Measurements from ENCODE around the gene CHST3. TPM values are rescaled to one million over a fixed set of nuclear protein-coding genes. Genes with fewer than 3 reads are reported as not detected.

CHST3 gene
- total and polyA plus RNA-seq, 9 donors, result 16.4 to 69.2 (median 36.1) TPM

DNA sequence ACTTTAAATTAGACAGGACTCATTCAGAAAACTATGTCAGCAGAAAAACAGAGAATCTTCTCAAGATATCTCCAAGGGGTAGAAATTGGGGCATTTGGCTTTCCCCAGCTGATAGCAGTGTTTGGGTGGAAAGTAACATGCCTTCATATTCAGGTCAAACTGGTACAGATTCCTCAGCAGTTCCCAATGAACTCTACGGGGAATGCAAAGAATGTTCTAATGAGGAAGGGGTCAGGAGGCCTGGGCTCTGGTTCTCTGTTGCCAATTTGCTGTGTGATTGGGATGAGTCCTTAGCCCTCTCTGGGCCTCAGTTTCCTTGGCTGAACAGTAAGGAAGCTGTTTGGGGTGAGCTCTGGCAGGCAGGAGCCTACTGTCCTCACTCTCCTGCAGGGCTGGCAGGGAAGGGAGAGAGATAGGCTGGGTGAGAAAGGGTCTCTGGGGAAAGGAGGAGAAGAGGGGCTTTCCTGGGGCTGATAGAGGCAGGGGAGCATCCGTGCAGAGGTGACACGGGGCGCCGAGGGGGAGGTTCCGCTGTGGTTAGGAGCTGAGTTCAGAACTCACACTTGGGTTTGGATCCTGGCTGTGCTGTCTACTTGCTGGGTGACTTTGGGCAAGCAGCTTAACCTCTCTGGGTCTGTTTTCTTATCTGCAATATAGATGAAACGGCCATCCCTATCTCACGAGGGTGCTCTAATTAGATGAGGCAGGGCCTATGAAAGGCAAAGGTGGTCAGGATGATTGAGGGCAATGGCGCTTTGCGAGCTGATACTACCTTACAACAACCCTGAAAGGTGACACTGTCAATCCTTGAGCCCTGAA lies 79.0 kb downstream of the CHST3 start:
- no peaks in the 10 kb centered on the region for H3K27me3 ChIP-seq
- no peaks in the 10 kb centered on the region for H3K9me3 ChIP-seq
- DNase-seq, result no peak
- no peak overlapping the region for H3K4me3 ChIP-seq
- TF ChIP-seq, protein P1, sequence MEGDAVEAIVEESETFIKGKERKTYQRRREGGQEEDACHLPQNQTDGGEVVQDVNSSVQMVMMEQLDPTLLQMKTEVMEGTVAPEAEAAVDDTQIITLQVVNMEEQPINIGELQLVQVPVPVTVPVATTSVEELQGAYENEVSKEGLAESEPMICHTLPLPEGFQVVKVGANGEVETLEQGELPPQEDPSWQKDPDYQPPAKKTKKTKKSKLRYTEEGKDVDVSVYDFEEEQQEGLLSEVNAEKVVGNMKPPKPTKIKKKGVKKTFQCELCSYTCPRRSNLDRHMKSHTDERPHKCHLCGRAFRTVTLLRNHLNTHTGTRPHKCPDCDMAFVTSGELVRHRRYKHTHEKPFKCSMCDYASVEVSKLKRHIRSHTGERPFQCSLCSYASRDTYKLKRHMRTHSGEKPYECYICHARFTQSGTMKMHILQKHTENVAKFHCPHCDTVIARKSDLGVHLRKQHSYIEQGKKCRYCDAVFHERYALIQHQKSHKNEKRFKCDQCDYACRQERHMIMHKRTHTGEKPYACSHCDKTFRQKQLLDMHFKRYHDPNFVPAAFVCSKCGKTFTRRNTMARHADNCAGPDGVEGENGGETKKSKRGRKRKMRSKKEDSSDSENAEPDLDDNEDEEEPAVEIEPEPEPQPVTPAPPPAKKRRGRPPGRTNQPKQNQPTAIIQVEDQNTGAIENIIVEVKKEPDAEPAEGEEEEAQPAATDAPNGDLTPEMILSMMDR (IDR thresholded peaks at IDR 0.05), result no peak
- TF ChIP-seq EP300 (IDR thresholded peaks at IDR 0.05) (no peak), POLR2A (IDR thresholded peaks at IDR 0.05) (no peak)
- no peaks in the 10 kb centered on the region for H3K36me3 ChIP-seq
- H3K4me1 ChIP-seq (ENCODE audit: insufficient read depth), result peaks cover 11% of the 10 kb centered on the region
- no peak overlapping the region for H3K27ac ChIP-seq
- intact Hi-C loops (cut with DNase I), result loop anchor here in 2 of 4 donors (2.0 to 5.0 kb wide), 2 partner anchors 91 to 146 kb away; no protein-coding TSS in a partner anchor
- WGBS, 3 donors, result 79 to 81% (median 81%) methylated on average over 10 of the region's 10 CpGs

DNA sequence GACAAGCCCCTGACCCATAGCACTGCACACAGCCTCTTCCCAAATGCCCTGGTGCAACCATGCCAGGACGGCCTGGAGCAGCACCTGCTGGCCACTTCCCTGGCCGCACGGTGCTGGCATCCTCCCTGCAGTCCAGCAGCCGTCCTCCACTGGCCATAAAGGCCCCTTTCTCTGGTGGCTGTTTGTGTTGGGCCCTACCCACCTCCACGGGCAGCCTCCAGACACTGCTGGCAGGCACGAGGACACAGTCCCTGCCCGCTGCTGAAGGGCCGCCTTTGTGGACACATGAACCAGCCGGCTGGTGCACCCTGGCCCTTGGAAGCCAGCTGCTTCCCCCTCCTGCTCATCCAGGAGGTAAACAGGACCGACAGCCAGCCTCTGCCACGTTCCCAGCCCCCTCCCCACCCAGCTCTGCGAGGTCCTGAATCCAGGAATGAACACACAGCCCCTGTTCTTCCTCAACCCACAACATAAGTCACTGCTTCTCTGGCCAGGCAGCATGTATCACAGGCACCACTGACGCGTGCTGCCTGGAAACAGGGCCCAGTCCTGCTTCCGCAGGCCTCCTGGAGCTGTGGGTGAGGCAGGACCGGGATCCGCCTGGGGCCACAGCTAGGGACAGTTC lies 80.3 kb downstream of the CHST3 start:
- intact Hi-C loops (cut with DNase I), result loop anchor here (2.0 to 5.0 kb wide), 3 partner anchors 88 to 293 kb away; no protein-coding TSS in a partner anchor
- Histone ChIP-seq H3K9me3 (no peaks in the 10 kb centered on the region), H3K27ac (peak overlapping the region; percentile 24 to 55), H3K27me3 (no peaks in the 10 kb centered on the region), H3K4me1 (ENCODE audit: insufficient read depth) (no peaks in the 10 kb centered on the region), H3K36me3 (no peaks in the 10 kb centered on the region), H3K4me3 (no peak overlapping the region)
- DNase-seq, result peak in 4 of 5 donors; percentile 64 to 77 (median 69)
- TF ChIP-seq EP300 (IDR thresholded peaks at IDR 0.05), result no peak
- TF ChIP-seq, protein P1 (IDR thresholded peaks at IDR 0.05), result peak in 2 of 3 donors; percentile 31 to 61
- 57 to 74% (median 63%) methylated on average over 17 of the region's 17 CpGs for WGBS, 3 donors

DNA sequence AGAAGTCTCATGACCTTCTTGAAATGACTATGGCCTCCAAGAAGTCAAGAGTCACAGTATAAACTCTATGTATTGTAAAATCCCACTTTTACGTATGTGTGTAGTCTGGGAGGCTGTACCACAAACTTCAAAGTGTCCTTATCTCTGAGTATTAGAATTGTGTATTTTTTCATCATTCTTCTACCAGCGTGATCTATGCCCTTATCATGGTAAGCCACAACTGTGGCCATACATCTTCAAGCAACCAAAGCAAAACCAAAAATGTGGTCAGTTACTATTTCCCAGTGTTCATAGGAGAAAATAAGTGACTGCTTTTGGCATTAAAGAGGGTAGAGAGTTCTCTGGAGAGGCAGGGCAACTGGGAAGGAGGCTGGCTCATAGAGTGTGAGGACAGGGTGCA lies 81.4 kb downstream of the CHST3 start:
- intact Hi-C loops (cut with DNase I), result loop anchor here (2.0 to 5.0 kb wide), 2 partner anchors 89 to 292 kb away; no protein-coding TSS in a partner anchor
- Histone ChIP-seq H3K36me3 (no peaks in the 10 kb centered on the region), H3K27ac (no peak overlapping the region), H3K27me3 (no peaks in the 10 kb centered on the region), H3K4me1 (ENCODE audit: insufficient read depth) (peaks cover 2% of the 10 kb centered on the region), H3K4me3 (no peak overlapping the region), H3K9me3 (no peaks in the 10 kb centered on the region)
- TF ChIP-seq EP300 (IDR thresholded peaks at IDR 0.05) (no peak), POLR2A (IDR thresholded peaks at IDR 0.05) (no peak)
- TF ChIP-seq, protein P1 (IDR thresholded peaks at IDR 0.05), result no peak
- DNase-seq, result no peak
- 77 to 82% (median 82%) methylated on average over 2 of the region's 2 CpGs for WGBS, 3 donors

DNA sequence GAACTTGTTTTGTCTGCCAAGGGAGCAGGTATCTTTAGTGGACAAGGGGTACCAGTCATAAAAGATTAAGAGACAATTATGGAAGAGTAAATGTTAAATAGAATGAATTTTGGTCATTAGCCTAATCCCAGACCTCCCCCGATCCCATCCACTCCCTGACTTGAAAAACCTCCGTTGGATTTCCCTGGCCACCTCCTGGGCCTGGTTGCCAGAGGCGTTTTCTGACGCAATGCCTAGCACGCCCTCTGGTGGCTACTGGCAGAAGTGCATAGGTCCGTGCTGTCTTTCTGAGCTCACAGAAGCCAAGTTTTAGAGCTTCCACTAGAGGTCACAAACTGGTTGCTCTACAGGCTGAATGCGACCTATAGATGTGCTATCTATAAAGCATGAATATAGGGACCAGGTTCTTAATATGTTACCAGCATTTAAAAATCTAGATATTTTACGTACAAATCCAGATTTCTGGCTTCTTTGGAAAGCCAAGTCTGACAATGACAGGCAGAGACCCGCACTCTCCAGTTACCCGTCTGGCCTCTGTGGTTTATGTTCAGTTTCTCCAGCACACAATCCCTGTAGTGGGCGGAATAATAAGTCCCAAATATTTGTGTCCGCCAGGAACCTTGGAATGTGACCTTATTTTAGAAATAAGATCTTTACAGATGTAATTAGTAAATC lies 84.4 kb downstream of the CHST3 start:
- Histone ChIP-seq H3K4me3 (no peak overlapping the region), H3K36me3 (no peaks in the 10 kb centered on the region), H3K4me1 (ENCODE audit: insufficient read depth) (peaks cover 5% of the 10 kb centered on the region), H3K27me3 (no peaks in the 10 kb centered on the region), H3K27ac (no peak overlapping the region), H3K9me3 (no peaks in the 10 kb centered on the region)
- peak; percentile 90 to 97 (median 96) for DNase-seq
- WGBS, 3 donors, result 26 to 29% (median 28%) methylated on average over 12 of the region's 12 CpGs
- TF ChIP-seq, protein P1 (IDR thresholded peaks at IDR 0.05), result peak; percentile 96 to 100 (median 100)
- TF ChIP-seq POLR2A (IDR thresholded peaks at IDR 0.05) (peak; percentile 33), EP300 (IDR thresholded peaks at IDR 0.05) (no peak)
- intact Hi-C loops (cut with DNase I), result loop anchor here (5.0 kb wide), 1 partner anchor 289 kb away; no protein-coding TSS in a partner anchor
